GM23338 (cell line): ENCODE results near the gene SLC45A2. TPM values are rescaled to one million over a fixed set of nuclear protein-coding genes. Genes with fewer than 3 reads are reported as not detected.
"Not testable (repeated sequence)": the region's sequence is repeated elsewhere in the genome, so short reads cannot be mapped to it uniquely, and the experiment has no call there.

ENCODE experiments used
- ATAC-seq: fragments of 200-7000 bp; cut with Tn5 transposase; 3 replicates; pipeline ENCODE4 v1.9.1; 2020
- DNase-seq: peaks from one replicate; pipeline ENCODE4 v3.0.0-alpha.2; 2015; ENCODE audit warnings: low spot score
- H2AFZ ChIP-seq: fragments of 200-600 bp; sonication (generic); 2 replicates; pipeline ENCODE4 v1.8.0; 2016; ENCODE audit warnings: antibody characterized with exemption, mild to moderate bottlenecking, moderate library complexity
- H3F3A ChIP-seq: fragments of 200-600 bp; sonication (generic); replicated peaks from 2 replicates; pipeline ENCODE4 v1.8.0; 2017; ENCODE audit warnings: antibody characterized with exemption, mixed run types, low read depth
- H3K27ac ChIP-seq: fragments of 200-600 bp; sonication (generic); 2 replicates; pipeline ENCODE4 v1.6.1; 2016; ENCODE audit warnings: low read depth
- H3K27me3 ChIP-seq: fragments of 200-600 bp; sonication (generic); 2 replicates; pipeline ENCODE4 v1.8.0; 2016; ENCODE audit warnings: mild to moderate bottlenecking, mixed run types, moderate library complexity; ENCODE audit not compliant: insufficient read depth
- H3K36me3 ChIP-seq: fragments of 200-600 bp; sonication (generic); 2 replicates; pipeline ENCODE4 v1.8.0; 2016; ENCODE audit warnings: mild to moderate bottlenecking; ENCODE audit not compliant: insufficient read depth
- H3K4me1 ChIP-seq: fragments of 200-600 bp; sonication (generic); 2 replicates; pipeline ENCODE4 v1.8.0; 2016; ENCODE audit warnings: mild to moderate bottlenecking, moderate library complexity; ENCODE audit not compliant: insufficient read depth
- H3K4me2 ChIP-seq: fragments of 200-600 bp; sonication (generic); 2 replicates; pipeline ENCODE4 v1.7.1; 2017; ENCODE audit warnings: mixed run types
- H3K4me3 ChIP-seq: fragments of 200-600 bp; sonication (generic); 2 replicates; pipeline ENCODE4 v1.6.1; 2016; ENCODE audit warnings: mixed run types
- H3K79me2 ChIP-seq: fragments of 200-600 bp; sonication (generic); replicated peaks from 2 replicates; pipeline ENCODE4 v1.8.0; 2017; ENCODE audit warnings: mild to moderate bottlenecking; ENCODE audit not compliant: insufficient read depth
- H3K9me2 ChIP-seq: fragments of 200-600 bp; sonication (generic); 2 replicates; pipeline ENCODE4 v1.8.0; 2017; ENCODE audit not compliant: insufficient read depth
- H4K20me1 ChIP-seq: fragments of 200-600 bp; sonication (generic); replicated peaks from 2 replicates; pipeline ENCODE4 v1.8.0; 2017; ENCODE audit warnings: mild to moderate bottlenecking; ENCODE audit not compliant: insufficient read depth
- H3K27ac Mint-ChIP-seq: 2 replicates; pipeline ENCODE4 v1.8.0; 2020; ENCODE audit warnings: inconsistent platforms, mild to moderate bottlenecking, moderate library complexity, mixed read lengths
- H3K27me3 Mint-ChIP-seq: 3 replicates; pipeline ENCODE4 v1.8.0; 2022; ENCODE audit warnings: low read depth, mild to moderate bottlenecking, moderate library complexity, mixed read lengths, inconsistent platforms; ENCODE audit not compliant: insufficient read depth, poor library complexity
- H3K36me3 Mint-ChIP-seq: 3 replicates; pipeline ENCODE4 v1.8.0; 2021; ENCODE audit warnings: low read depth, mild to moderate bottlenecking, inconsistent platforms, moderate library complexity, mixed read lengths
- H3K4me1 Mint-ChIP-seq: 3 replicates; pipeline ENCODE4 v1.8.0; 2020; ENCODE audit warnings: mild to moderate bottlenecking, inconsistent platforms, mixed read lengths
- H3K4me3 Mint-ChIP-seq: 3 replicates; pipeline ENCODE4 v1.8.0; 2021; ENCODE audit warnings: moderate library complexity, mild to moderate bottlenecking, inconsistent platforms, mixed read lengths
- H3K9me3 Mint-ChIP-seq: 3 replicates; pipeline ENCODE4 v1.8.0; 2020; ENCODE audit warnings: moderate library complexity, mild to moderate bottlenecking, inconsistent platforms, mixed read lengths
- CREB1 ChIP-seq: fragments of 250-450 bp; sonication (Bioruptor Pico); IDR thresholded peaks from 2 replicates; pipeline ENCODE4 v1.5.0; 2020; ENCODE audit warnings: low read depth, mild to moderate bottlenecking, moderate library complexity
- EZH2phosphoT487 ChIP-seq: fragments of 200-600 bp; sonication (generic); IDR thresholded peaks from one replicate; pipeline ENCODE4 v1.8.1; 2018; ENCODE audit warnings: antibody characterized with exemption; ENCODE audit not compliant: unreplicated experiment
- JUNB ChIP-seq: IDR thresholded peaks from one replicate; pipeline ENCODE4 v1.6.1; 2016; ENCODE audit warnings: antibody characterized with exemption; ENCODE audit not compliant: unreplicated experiment
- NANOG ChIP-seq: IDR thresholded peaks from 2 replicates; pipeline ENCODE4 v1.6.1; 2016; ENCODE audit warnings: antibody characterized with exemption, borderline replicate concordance
- STAT1 ChIP-seq: IDR thresholded peaks from one replicate; pipeline ENCODE4 v1.6.1; 2016; ENCODE audit warnings: antibody characterized with exemption; ENCODE audit not compliant: unreplicated experiment
- ZNF114 ChIP-seq: fragments of 250-450 bp; sonication (Bioruptor Pico); IDR thresholded peaks from 2 replicates; pipeline ENCODE4 v1.5.0; 2020; ENCODE audit warnings: mild to moderate bottlenecking, moderate library complexity
- polyA plus RNA-seq: library from polyadenylated mRNA; unstranded; fragments of >200 nt; fragmentation: Nextera tagmentation; extraction: Ambion mirVana; gene quantifications from 2 replicates; pipeline ENCODE4 v1.2.1, GENCODE V29; 2016
- total RNA-seq: library from RNA; depleted of rRNA; stranded (reverse); fragments of >200 nt; shearing (Covaris generic); gene quantifications from 2 replicates; pipeline ENCODE4 v1.2.3, GENCODE V29; 2014
- TF ChIP-seq, protein P1 (sequence below): IDR thresholded peaks from 2 replicates; pipeline ENCODE4 v1.6.1; 2016; ENCODE audit warnings: antibody characterized with exemption
- TF ChIP-seq, protein P2 (sequence below): fragments of 250-450 bp; sonication (Bioruptor Pico); IDR thresholded peaks from 2 replicates; pipeline ENCODE4 v1.5.0; 2020; ENCODE audit warnings: mild to moderate bottlenecking, moderate library complexity
- TF ChIP-seq, protein P3 (sequence below): IDR thresholded peaks from one replicate; pipeline ENCODE4 v1.6.1; 2018; ENCODE audit warnings: antibody characterized with exemption; ENCODE audit not compliant: unreplicated experiment
- TF ChIP-seq, protein P4 (sequence below), 2 experiments: fragments of 200-600 bp in 1 of 2; sonication (generic) in 1 of 2; conservative IDR thresholded peaks; 2 replicates each; pipeline versions ENCODE4 v1.5.1 to v1.6.1; 2016 to 2017; ENCODE audit warnings: antibody characterized with exemption in 2 of 2, low read depth in 2 of 2, mild to moderate bottlenecking in 2 of 2, moderate library complexity in 1 of 2

The SLC45A2 gene
- total and polyA plus RNA-seq, 2 experiments from 2014 or later: not detected

DNA sequence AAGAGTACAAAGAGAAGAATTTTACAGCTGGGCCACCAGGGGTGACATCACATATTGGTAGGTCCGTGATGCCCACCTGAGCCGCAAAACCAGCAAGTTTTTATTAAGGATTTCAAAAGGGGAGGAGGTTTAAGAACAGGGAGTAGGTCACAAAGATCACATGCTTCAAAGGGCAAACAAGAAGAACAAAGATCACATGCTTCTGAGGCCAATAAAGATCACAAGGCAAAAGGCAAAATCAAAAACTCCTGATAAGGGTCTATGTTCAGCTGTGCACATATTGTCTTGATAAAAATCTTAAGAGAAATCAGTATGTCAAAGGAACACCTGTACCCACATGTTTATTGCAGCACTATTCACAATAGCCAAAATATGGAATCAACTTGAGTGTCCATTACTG is 25.7 kb upstream of the SLC45A2 start:
- not testable (repeated sequence) for DNase-seq, H3F3A ChIP-seq, H3K27me3 ChIP-seq, H4K20me1 ChIP-seq, ATAC-seq, H3K4me3 Mint-ChIP-seq, H3K4me1 ChIP-seq, H3K79me2 ChIP-seq, H3K36me3 ChIP-seq, H2AFZ ChIP-seq, H3K9me3 Mint-ChIP-seq, H3K4me3 ChIP-seq, H3K4me2 ChIP-seq, H3K9me2 ChIP-seq, H3K27ac Mint-ChIP-seq, H3K36me3 Mint-ChIP-seq, H3K27ac ChIP-seq
- Mint-ChIP-seq H3K27me3 (peaks cover 10% of the 10 kb centered on the region), H3K4me1 (peaks cover 12% of the 10 kb centered on the region; the same call in 2 of the 3 replicates)

DNA sequence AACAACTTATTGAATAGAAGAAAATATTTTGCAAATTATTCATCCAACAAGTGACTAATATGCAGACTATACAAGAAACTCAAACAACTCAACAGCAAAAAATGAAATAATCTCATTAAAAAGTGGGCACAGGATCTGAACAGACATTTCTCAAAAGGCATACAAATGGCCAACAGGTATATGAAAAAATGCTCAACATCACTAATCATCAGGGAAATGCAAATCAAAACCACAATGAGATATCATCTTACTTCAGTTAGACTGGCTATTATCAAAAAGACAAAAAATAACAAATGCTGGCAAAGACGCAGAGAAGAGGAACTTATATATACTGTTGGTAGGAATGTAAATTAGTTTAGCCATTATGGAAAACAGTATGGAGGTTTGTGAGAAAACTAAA is 25.1 kb upstream of the SLC45A2 start:
- H3K36me3 ChIP-seq: no peaks in the 10 kb centered on the region
- no peak overlapping the region for H3K27ac Mint-ChIP-seq
- peaks cover 12% of the 10 kb centered on the region; the same call in 2 of the 3 replicates for H3K4me1 Mint-ChIP-seq
- no peaks in the 10 kb centered on the region for H3F3A ChIP-seq
- peaks cover 5% of the 10 kb centered on the region; the same call in 1 of the 2 replicates for H3K4me1 ChIP-seq
- H3K36me3 Mint-ChIP-seq: no peaks in the 10 kb centered on the region
- no peaks in the 10 kb centered on the region for H3K9me2 ChIP-seq
- DNase-seq (no peak), ATAC-seq (no peak)
- no peaks in the 10 kb centered on the region for H3K27me3 ChIP-seq
- H3K4me3 Mint-ChIP-seq: no peak overlapping the region
- no peak overlapping the region for H3K4me3 ChIP-seq
- no peaks in the 10 kb centered on the region for H3K79me2 ChIP-seq
- no peak overlapping the region for H2AFZ ChIP-seq
- no peak overlapping the region for H3K4me2 ChIP-seq
- H3K9me3 Mint-ChIP-seq: no peaks in the 10 kb centered on the region
- no peak overlapping the region for H3K27ac ChIP-seq
- peaks cover 10% of the 10 kb centered on the region for H3K27me3 Mint-ChIP-seq
- H4K20me1 ChIP-seq: no peaks in the 10 kb centered on the region
- TF ChIP-seq, protein P1, sequence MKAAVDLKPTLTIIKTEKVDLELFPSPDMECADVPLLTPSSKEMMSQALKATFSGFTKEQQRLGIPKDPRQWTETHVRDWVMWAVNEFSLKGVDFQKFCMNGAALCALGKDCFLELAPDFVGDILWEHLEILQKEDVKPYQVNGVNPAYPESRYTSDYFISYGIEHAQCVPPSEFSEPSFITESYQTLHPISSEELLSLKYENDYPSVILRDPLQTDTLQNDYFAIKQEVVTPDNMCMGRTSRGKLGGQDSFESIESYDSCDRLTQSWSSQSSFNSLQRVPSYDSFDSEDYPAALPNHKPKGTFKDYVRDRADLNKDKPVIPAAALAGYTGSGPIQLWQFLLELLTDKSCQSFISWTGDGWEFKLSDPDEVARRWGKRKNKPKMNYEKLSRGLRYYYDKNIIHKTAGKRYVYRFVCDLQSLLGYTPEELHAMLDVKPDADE: no peak
- TF ChIP-seq, protein P2, sequence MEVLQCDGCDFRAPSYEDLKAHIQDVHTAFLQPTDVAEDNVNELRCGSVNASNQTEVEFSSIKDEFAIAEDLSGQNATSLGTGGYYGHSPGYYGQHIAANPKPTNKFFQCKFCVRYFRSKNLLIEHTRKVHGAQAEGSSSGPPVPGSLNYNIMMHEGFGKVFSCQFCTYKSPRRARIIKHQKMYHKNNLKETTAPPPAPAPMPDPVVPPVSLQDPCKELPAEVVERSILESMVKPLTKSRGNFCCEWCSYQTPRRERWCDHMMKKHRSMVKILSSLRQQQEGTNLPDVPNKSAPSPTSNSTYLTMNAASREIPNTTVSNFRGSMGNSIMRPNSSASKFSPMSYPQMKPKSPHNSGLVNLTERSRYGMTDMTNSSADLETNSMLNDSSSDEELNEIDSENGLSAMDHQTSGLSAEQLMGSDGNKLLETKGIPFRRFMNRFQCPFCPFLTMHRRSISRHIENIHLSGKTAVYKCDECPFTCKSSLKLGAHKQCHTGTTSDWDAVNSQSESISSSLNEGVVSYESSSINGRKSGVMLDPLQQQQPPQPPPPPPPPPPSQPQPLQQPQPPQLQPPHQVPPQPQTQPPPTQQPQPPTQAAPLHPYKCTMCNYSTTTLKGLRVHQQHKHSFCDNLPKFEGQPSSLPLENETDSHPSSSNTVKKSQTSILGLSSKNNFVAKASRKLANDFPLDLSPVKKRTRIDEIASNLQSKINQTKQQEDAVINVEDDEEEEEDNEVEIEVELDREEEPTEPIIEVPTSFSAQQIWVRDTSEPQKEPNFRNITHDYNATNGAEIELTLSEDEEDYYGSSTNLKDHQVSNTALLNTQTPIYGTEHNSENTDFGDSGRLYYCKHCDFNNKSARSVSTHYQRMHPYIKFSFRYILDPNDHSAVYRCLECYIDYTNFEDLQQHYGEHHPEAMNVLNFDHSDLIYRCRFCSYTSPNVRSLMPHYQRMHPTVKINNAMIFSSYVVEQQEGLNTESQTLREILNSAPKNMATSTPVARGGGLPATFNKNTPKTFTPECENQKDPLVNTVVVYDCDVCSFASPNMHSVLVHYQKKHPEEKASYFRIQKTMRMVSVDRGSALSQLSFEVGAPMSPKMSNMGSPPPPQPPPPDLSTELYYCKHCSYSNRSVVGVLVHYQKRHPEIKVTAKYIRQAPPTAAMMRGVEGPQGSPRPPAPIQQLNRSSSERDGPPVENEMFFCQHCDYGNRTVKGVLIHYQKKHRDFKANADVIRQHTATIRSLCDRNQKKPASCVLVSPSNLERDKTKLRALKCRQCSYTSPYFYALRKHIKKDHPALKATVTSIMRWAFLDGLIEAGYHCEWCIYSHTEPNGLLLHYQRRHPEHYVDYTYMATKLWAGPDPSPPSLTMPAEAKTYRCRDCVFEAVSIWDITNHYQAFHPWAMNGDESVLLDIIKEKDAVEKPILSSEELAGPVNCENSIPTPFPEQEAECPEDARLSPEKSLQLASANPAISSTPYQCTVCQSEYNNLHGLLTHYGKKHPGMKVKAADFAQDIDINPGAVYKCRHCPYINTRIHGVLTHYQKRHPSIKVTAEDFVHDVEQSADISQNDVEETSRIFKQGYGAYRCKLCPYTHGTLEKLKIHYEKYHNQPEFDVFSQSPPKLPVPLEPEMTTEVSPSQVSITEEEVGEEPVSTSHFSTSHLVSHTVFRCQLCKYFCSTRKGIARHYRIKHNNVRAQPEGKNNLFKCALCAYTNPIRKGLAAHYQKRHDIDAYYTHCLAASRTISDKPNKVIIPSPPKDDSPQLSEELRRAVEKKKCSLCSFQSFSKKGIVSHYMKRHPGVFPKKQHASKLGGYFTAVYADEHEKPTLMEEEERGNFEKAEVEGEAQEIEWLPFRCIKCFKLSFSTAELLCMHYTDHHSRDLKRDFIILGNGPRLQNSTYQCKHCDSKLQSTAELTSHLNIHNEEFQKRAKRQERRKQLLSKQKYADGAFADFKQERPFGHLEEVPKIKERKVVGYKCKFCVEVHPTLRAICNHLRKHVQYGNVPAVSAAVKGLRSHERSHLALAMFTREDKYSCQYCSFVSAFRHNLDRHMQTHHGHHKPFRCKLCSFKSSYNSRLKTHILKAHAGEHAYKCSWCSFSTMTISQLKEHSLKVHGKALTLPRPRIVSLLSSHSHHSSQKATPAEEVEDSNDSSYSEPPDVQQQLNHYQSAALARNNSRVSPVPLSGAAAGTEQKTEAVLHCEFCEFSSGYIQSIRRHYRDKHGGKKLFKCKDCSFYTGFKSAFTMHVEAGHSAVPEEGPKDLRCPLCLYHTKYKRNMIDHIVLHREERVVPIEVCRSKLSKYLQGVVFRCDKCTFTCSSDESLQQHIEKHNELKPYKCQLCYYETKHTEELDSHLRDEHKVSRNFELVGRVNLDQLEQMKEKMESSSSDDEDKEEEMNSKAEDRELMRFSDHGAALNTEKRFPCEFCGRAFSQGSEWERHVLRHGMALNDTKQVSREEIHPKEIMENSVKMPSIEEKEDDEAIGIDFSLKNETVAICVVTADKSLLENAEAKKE (CRISPR knock-in tag): no peak
- TF ChIP-seq, protein P3, sequence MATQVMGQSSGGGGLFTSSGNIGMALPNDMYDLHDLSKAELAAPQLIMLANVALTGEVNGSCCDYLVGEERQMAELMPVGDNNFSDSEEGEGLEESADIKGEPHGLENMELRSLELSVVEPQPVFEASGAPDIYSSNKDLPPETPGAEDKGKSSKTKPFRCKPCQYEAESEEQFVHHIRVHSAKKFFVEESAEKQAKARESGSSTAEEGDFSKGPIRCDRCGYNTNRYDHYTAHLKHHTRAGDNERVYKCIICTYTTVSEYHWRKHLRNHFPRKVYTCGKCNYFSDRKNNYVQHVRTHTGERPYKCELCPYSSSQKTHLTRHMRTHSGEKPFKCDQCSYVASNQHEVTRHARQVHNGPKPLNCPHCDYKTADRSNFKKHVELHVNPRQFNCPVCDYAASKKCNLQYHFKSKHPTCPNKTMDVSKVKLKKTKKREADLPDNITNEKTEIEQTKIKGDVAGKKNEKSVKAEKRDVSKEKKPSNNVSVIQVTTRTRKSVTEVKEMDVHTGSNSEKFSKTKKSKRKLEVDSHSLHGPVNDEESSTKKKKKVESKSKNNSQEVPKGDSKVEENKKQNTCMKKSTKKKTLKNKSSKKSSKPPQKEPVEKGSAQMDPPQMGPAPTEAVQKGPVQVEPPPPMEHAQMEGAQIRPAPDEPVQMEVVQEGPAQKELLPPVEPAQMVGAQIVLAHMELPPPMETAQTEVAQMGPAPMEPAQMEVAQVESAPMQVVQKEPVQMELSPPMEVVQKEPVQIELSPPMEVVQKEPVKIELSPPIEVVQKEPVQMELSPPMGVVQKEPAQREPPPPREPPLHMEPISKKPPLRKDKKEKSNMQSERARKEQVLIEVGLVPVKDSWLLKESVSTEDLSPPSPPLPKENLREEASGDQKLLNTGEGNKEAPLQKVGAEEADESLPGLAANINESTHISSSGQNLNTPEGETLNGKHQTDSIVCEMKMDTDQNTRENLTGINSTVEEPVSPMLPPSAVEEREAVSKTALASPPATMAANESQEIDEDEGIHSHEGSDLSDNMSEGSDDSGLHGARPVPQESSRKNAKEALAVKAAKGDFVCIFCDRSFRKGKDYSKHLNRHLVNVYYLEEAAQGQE: no peak
- no peak for TF ChIP-seq STAT1
- TF ChIP-seq, protein P4, sequence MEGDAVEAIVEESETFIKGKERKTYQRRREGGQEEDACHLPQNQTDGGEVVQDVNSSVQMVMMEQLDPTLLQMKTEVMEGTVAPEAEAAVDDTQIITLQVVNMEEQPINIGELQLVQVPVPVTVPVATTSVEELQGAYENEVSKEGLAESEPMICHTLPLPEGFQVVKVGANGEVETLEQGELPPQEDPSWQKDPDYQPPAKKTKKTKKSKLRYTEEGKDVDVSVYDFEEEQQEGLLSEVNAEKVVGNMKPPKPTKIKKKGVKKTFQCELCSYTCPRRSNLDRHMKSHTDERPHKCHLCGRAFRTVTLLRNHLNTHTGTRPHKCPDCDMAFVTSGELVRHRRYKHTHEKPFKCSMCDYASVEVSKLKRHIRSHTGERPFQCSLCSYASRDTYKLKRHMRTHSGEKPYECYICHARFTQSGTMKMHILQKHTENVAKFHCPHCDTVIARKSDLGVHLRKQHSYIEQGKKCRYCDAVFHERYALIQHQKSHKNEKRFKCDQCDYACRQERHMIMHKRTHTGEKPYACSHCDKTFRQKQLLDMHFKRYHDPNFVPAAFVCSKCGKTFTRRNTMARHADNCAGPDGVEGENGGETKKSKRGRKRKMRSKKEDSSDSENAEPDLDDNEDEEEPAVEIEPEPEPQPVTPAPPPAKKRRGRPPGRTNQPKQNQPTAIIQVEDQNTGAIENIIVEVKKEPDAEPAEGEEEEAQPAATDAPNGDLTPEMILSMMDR (conservative IDR thresholded peaks at IDR 0.05; ENCODE audit: low read depth in 2 of 2): no peak
- no peak for TF ChIP-seq CREB1
- TF ChIP-seq NANOG: no peak
- no peak for TF ChIP-seq ZNF114 (CRISPR knock-in tag)
- no peak for TF ChIP-seq EZH2phosphoT487
- TF ChIP-seq JUNB: no peak
